Activated CD4-positive, CD25-positive, alpha-beta regulatory T cell treated with anti-CD3 and anti-CD28 coated beads, Interleukin-2, amount 50 U/mL, for 16 hours (primary cell): ENCODE data around the gene C10orf95.
"Not testable (repeated sequence)": the region's sequence is repeated elsewhere in the genome, so short reads cannot be mapped to it uniquely, and the experiment has no call there.

Experiments used
- DNase-seq: peaks from one replicate; pipeline ENCODE4 v3.0.0-alpha.2; 2020; ENCODE audit warnings: low read depth, low spot score

The C10orf95 gene

DNA sequence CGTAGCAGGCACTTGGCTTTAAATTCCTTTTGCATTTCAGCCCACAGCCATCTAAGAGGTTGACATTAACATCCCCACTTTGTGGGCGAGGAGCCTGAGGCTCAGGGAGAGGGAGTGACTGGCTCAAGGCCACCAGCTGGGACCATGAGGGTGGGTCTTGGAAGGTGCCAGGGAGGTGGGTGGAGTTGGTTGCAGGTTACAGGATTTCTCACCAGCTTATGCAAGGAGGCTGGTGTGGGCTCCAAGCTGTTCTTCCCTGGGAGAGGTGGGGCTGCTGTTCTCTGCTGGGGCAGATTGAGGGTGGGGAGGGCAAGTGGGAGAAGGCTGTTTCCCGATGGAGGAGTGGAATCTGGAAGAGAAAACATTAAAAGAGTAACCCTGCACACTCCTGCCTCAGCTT lies 14.1 kb upstream of the C10orf95 start:
- no peak for DNase-seq

DNA sequence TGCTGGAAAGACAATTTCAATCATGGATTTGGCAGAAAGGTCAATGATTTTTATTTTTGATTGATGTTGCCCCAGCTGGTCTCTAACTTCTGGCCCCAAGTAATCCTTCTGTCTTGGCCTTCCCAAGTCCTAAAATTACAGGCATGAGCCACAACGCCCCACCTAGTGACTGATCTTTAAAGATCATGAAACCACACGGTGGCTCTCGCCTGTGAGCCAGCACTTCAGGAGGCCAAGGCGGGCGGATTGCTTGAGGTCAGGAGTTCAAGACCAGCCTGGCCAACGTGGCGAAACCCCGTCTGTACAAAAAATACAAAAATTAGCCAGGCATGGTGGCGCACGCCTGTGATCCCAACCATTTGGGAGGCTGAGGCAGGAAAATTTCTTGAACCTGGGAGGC lies 12.6 kb upstream of the C10orf95 start:
- no peak for DNase-seq

DNA sequence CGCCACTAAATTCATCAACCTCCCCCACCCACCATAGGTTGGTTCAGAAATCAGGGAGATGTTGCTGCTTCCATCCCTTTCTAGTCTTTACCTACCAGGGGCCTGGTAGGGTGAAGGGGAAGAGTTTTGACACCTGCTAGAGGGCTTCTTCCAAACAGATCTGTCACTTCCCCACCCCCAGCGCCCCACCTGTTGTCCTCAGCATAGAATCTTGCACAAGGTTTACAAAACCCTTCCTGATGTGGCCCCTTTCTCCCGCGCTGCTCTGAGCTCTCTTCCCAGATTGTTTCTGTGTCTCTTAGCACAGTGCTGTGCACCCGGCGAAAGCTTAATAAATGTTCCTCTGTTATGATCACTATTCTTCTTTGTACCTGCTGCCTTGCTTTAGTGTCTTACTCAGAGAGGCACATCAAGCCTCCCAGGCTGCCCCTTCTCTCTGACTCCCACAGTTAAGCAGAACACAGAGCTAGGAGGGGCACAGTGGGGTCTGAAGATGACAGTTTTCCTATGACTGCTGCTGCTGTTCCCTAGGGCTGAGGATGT lies 11.2 kb upstream of the C10orf95 start:
- DNase-seq, result no peak

DNA sequence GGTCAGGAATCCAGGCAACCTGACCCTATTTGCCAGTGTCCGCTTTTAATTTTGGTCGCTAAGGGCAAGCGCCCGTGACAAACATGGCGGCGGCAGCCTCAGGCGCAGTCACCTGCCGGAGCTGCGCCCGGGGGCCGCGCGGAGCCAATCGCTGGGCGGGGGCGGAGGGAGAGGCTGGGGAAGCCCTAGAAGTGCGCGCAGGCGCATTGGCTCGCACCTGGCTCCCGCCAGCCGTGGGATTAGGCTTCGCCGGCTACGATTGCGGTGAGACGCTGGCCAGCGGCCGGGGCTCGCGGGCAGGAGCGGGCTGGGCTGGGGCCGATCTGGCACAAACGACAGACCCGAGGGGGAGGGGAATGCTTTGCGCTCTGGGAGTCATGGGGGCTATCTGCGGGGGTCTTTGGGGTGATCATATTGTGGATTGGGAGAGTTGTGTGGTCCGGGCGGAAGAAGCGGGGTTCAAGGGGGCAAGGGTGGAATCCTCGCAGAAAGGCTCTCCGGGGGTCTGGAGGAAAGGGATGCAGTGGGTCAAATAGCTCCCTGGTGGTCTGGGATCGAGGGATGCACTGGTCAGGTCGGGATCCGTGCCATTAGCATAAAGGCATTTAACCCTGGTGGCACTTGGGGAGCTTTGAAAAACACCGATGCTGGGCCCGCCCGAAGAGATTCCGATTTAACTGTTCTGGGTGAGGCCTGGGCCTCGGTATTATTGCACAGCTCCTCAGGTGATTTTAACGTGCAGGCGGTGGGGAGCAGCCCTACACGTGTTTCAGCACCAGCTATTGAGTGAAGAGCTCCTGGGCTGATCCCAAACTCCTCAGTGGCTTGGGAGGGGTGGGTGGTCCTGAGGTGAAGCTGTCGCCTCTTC lies 10.1 kb upstream of the C10orf95 start:
- DNase-seq, result peak; percentile 78

DNA sequence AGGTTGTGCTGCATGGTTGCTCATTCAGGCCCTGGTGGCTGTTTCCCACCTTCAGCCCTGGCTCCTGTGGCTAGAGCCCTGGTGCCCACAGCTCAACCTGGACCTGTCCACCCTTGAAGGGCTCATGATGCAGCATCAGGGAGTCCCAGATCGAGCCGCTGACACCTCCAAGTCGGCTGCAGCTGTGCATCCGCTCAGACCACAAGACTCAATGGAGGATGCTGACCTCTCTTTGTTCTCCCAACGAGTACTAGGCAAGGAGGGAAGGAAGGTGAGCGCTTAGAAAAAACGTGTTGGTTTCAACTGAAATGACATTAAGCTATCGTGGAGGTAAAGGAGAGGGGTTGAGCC lies 9.5 kb upstream of the C10orf95 start:
- no peak for DNase-seq

DNA sequence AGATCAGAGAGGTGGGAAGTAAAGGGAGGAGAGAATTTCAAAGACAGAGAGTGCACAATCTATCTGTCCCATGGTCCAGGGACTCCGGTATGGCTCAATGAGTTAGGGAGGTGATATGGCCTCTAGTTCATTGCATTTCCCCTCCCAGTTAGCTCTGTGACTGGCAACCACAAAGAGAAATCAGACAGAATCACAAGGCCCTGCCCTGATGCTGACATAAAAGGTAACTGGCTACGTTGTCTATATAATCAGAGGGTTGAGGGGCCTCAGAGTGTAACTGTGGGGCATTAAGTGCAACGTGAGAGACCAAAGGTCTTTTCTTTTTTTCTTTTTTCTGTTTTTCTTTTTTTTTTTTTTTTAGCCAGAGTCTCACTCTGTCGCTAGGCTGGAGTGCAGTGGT lies 7.3 kb upstream of the C10orf95 start:
- DNase-seq, result no peak

DNA sequence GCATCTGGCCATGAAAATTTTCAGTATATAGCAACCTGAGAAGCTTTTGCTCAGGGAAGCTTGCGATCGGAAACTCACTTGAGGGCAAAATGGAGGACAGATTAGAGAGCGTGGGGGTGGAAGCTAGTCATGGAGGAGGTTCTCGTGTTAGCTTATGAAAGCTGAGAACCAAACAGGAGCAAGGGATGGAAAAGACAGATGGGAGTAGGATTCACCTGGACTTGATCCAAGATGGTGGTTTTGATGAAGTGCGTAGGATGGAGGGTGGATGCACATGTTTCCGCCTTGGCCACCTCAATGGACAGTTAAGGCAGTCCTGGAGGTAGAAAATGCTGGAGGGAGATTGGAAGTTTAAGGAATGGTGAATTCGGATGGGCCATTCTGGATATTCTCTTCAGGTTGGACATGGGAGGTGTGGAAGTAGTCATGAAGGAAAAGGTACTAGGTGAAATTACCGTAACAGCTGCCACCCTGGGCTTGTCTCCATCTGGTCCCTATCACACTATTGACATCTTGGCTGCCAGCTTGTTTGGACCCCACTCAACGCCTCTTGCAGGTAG lies 6.3 kb upstream of the C10orf95 start:
- DNase-seq, result no peak

DNA sequence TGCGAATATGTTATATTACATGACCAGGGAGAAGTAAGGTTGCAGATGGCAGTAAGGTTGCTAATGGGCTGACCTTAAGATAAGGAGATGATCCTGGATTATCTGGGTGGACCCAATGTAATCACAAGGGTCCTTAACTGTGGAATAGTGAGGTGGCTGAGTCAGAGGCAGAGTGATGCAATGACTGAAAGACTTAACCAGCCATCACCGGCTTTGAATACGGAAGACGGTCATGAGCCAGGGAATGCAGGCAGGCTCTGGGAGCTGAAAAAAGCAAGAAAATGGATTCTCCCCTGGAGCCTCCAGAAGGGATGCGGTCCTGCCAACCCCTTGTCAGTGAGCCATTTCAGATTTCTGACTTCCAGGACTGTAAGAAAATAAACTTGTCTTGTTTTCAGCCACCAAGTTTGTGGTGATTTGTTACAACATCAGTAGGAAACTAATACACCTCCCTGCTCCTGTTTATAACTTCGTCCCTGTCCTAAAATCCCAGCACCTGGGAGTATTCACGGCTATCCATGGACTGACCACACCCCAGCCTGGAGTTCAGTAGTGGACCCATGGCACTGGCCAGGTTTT lies 4.6 kb upstream of the C10orf95 start:
- no peak for DNase-seq

DNA sequence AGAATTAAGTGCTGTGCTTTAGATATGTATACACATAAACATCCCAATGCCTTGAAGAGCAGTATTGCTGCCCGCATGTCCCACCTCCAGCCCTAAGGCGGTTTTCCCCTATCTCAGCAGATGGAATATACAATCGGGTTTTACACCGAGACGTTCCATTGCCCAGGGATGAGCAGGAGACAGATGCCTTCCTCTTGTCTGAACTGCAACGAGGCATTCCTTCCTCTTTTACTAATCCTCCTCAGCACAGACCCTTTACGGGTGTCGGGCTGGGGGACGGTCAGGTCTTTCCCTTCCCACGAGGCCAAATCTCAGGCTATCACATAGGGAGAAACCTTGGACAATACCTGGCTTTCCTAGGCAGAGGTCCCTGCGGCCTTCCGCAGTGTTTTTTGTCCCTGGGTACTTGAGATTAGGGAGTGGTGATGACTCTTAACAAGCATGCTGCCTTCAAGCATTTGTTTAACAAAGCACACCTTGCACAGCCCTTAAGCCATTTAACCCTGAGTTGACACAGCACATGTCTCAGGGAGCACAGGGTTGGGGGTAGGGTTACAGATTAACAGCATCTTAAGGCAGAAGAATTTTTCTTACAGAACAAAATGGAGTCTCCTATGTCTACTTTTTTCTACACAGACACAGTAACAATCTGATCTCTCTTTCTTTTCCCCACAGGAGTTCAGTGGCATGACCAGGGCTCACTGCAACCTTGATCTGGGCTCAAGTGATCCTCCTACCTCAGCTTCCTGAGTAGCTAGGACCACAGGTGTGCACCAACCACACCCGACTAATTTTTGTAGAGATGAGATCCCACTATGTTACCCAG lies 3.5 kb upstream of the C10orf95 start:
- DNase-seq, result not testable (repeated sequence)

DNA sequence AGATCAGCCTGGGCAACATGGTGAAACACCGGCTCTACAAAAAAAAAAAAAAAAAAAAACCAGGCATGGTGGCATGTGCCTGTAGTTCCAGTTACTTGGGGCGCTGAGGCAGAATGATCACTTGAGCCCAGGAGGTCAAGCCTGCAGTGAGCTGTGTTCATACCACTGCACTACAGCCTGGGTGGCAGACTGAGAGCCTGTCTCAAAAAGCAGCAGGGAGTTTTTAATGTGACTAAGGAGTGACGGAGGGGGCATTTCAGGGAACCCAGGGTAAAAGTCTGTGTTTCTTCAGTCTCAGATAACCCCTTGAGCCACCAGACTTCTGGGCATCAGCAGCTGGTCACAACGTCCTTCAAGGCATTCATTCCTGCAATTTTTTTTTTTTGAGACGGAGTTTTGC lies 2.2 kb upstream of the C10orf95 start:
- no peak for DNase-seq

DNA sequence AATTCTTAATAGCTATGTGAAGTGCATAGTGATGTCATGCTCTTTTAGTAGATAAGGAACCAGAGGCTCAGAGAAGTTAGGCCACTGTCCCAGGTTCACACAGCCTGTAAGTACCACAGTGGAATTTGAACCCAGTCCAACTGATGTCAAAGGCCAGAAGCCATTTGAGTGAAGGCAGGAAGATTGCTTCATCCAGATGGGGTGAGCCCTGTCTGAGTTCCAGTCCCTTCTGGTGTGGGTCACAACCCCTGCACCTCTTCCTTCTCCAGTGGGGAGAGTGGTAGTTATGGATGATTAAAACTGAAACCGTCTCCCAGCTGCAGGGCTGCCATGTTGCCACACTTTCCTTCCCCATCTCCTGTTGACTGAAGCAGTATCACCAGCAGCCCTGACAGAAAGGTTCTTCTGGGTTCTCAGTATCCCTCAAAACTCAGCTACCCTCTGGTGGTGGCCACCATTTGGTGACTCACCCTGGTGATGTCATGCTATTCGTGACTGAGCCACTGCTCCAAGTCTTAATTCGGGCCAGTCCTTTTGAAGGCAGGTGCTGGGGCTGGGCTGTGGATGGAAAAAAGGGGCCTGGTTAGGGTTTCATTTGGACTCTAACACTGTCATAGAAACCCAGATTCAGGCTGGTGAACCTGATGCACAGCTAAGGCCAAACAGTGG lies 1.5 kb upstream of the C10orf95 start:
- DNase-seq, result no peak

DNA sequence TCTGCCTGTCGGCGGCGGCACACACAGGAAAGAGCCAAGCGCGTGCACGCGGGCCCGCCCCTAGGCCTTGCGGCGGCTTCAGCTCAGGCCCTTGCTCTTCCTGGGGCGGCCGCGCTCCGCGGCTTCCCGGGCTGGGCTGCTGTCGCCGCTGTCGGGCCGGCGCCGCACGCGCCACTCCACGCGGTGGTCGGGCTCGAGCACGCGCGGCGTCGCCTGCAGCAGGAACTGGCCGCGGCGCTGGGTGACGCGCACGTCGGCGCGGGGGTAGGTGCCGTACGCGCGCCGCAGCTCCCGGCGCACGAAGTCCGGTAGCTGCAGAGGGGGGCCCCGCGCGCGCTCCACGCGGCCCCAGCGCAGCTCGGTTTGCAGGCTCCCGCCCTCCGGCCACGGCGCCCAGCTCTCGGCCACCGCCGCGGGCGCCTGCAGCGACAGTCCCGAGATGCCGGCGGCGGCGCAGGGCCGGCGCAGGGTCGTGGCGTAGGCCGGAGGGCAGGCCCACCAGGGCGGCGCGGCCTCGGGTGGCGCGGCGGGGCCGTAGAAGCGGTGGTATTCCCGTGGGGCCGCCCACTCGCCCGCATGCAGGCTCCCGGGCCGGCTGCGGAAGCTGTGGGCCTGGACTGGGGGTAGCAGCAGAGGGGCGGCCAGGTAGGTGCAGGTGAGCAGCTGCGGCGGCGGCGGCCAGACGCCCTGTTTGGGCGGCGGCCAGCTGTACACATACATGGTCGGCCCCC lies 804 bp downstream of the C10orf95 start:
- DNase-seq, result peak; percentile 64

DNA sequence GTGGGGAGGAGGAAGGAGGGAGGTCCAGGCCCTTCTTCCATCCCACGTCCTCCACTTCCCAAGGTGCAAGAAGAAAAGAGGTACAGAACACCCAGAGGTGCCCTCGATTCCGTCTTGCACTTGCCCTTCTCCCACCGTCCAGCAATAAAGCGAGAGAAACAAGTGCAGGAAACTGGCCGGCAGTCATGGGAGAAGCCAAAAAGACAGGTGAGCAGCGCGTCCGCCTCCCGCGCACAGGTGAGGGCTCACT lies 1.3 kb downstream of the C10orf95 start:
- no peak for DNase-seq

DNA sequence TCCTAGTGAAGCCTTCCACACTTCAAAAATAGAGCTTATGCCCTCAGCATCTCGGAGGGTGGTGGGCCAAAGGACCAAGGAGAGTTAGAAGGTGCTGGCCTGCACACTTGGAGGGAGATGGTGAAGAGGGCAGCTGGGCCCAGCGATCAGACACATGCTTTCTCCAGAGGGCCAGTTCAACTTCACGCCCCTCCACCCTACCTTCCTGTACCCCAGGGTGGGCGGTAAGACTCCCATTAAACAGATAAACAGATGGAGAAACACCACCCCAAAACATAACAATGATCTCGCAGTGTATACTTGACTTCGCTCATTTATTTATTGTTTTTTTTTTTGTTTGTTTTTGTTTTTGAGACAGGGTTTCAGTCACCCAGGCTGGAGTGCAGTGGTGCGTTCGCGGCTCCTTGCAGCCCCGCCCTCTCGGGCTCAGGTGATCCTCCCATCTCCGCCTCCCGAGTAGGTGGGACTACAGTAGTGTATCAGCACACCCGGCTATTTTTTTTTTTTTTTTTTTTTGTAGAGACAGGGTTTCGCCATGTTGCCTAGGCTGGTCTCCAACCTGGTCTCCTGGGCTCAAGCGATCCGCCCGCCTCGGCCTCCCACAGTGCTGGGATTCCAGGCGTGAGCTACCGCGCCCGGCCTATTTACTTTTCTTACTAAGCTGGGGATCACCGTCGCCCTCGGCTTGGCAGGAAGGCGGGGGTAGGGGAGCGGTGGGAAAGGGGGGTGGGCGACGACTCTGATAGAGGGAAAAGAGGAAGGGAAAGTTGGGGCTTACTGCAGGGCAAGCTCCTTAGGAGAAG lies 1.8 kb downstream of the C10orf95 start:
- peak; percentile 71 for DNase-seq

DNA sequence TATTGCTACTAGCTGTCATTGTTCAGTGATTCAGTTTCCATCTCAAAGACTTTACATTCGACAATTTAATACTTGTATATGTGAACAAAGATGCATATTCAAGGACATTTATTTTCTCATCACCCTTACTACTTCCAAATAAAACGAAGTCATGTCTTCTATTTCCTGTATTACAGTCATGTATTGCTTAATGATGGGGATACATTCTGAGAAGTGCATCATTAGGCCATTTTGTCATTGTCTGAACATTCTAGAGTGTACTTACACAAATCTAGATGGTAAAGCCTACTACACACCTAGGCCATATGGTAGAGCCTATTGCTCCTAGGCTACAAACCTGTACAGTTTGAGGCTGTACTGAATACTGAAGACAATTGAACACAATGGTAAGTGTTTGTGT lies 6.5 kb downstream of the C10orf95 start:
- no peak for DNase-seq

DNA sequence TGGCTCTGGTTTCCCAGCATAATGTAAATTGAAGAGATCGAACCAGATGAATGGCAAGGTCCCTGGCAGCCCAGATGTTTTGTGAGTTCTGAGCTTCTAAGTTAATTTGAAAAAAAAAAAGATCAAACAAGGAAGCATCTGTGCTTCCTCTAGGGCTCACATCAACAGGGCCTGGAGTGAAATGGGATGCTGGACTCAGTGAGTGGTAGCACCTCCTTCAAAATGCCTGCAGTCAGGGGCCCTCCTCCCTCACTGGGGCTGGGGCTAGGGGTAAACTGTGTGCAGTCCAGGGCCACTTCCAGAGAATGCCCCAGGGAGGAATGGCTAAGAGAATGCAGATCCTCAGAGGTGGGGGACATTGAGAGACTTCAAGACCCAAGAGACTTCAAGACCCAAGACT lies 13.0 kb downstream of the C10orf95 start:
- no peak for DNase-seq

DNA sequence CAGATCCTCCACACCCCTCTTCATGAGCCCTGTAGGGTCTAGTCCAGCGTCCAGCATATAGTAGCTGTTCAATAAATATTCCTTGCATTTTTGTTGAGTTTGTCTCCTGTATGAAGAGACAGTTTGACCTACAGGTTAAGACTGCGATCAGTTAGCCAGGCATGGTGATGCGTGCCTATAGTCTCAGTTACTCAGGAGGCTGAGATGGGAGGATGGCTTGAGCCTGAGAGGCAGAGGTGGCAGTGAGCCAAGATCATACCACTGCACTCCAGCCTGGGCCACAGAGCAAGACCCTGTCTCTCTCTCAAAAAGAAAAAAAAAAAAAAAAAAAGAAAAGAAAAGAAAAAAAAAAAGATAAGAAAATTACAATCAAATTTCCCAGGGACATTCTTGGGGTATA lies 13.8 kb downstream of the C10orf95 start:
- DNase-seq, result no peak

DNA sequence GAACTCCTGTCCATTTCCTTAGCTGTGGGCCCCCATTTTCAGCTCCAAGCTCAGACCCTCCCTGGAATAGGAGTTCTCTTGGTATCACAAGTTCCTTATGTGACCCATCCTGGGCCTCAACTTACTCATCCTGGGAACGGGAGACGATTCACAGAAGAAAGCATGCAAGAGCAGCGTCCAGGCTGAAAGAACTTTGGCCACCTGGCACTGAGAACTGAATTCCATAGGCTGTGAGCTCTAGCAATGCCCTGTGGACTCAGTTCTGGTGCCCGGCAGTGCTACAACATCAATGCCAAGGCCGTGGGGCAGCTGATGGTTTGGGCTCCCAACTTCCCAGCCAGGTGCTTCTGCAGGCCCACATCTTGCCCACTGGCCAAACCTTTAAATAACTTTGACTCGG lies 15.0 kb downstream of the C10orf95 start:
- no peak for DNase-seq

DNA sequence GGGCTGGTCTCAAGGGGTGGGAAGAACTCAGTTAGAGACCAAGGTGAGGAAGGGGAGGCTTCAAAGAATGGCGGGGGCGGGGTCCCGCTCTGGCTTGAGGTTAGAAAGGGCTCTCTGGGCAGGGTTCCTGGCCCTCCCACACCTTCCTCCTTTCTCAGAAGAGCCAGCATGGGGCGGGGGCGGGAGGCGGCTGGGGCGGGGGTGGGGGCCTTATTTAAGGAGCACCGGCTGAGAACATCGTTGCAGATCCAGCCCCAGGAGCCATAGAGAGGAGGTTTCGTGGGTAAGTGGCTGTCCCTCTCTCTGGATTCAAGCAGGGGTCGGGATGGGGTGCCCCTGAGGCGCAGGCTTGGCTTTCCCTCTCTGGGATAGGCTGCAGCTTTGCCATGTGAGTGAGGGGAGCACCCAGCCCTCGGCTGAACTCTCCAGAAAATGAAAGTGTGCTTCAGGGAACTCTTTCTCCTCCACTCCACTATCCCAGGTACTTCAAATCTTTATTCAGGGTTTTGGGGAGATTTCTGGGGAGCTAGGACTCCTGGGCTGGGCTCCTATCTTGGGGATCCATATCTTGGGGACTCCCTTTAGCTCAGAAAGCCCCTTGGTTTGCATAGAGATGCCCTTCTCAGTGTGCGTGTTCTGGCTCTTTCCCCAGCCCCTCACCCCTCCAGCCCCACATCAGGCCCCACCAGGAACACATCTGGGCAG lies 15.7 kb downstream of the C10orf95 start:
- no peak for DNase-seq

DNA sequence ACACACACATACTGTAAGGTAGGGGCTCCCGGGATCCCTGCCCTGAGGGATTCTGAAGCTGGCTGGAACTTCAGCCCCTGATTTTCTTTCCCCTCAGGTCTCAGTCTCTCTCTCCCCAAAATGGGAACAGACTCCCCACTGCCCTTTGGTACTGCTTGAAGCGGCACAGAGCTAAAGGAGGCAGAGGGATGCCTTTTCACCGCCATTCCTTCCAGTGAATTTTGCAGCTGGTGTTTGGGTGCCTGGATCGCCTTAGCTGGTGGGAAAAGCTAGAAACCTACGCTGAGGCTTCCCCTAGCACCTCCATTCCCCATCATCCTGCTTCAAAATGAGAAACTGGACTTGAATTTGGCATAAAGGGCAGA lies 16.2 kb downstream of the C10orf95 start:
- no peak for DNase-seq
